GM21717 (cell line): Measurements from ENCODE around the gene PTGR3.

Experiments used
- ATAC-seq: cut with Tn5 transposase; IDR thresholded peaks from one replicate; pipeline ENCODE4 v1.9.1; 2021; ENCODE audit warnings: mild to moderate bottlenecking, moderate library complexity; ENCODE audit not compliant: unreplicated experiment

Gene PTGR3

DNA sequence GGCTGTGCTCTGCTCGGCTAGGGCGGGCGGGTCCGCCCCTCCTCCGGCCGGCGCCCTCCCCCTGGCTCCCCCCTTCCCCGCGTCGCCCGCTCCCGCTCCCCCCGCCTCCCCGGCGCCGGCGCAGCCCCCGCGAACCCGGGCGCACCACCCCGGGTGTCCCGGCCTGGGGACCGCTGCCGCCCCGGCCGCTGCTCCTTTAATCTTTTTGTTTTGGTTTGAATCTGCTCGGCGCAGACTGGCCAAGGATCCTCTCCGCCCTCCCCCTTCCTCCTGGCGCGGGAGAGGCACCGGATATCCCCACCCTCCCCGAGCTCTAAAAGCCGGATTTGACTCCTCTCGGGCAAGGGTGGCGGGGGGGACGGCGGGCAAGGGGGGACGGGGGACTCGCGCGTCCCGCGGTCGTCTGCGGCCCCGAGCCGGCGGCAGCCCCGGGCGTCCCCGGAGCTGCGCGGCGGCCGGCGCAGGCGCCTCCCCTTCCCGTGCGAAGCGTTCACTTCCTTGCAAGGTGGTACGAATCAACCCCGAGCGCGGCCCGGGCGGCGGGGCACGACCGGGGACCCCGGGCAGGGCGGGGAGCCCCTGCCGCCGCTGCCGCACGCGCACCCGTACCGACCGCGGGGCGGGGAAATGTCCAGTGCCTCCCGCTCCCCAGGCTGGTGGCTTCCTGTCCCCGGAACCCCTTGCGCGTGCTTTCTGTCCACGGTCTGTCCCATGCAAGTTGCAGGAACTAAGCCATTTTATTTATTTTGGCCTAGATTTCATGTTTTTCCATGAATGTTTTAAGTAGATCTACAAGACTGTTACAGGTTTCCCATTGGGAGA lies at the start of gene PTGR3:
Gene PTGR3, minus strand, starts transcription at position 11 of the 822 bp plus-strand sequence. CDS start 81 bp downstream, outside the sequence.
- peak; percentile 47 for ATAC-seq

GRCh38 chr18:75257605-75258004 lies 48.7 kb upstream of the PTGR3 start:
- no peak for ATAC-seq

GRCh38 chr18:75256376-75256775 lies 47.4 kb upstream of the PTGR3 start:
- no peak for ATAC-seq

- ATAC-seq, result no peak
Measured at GRCh38 chr18:75255094-75255493, 46.2 kb upstream of the PTGR3 start.

- ATAC-seq, result no peak
Measured at GRCh38 chr18:75253784-75254183, 44.8 kb upstream of the PTGR3 start.

DNA sequence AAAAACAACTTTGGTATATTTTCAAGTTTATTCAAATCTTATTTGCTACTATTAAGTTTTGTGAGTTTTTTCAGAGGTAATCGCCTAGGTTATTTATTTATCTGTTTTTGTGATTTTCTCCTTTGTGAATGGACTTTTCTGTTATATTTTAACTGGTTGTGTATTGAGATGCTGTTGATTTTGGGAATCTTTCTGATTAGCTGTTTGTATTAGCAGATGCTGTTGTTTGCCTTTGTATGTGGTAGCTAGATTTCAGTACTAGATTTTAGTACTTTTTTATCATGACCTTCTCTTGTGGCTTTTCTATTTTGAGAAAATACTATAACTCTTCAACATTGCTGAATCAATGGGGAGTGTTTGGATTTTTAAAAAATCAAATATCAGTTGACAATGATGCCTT lies 44.1 kb upstream of the PTGR3 start:
- no peak for ATAC-seq

DNA sequence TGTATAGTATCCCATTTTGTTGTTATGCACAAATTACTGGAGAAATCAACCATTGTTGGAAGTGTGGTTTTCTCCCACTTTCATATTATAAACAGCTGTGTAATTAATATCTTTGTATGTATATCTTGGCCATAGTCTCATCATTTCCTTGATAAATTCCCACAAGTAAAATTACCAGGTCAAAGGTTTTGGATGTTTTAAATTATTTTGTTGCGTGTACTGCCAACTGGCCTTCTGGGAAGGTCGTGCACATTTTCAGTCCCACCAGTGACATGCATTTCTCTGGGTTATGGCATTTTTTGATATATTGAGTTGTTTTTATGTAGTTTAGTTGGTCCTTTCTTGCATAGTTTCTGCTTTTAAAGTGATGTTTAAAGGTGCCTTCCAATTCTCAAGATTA lies 43.2 kb upstream of the PTGR3 start:
- ATAC-seq, result no peak

DNA sequence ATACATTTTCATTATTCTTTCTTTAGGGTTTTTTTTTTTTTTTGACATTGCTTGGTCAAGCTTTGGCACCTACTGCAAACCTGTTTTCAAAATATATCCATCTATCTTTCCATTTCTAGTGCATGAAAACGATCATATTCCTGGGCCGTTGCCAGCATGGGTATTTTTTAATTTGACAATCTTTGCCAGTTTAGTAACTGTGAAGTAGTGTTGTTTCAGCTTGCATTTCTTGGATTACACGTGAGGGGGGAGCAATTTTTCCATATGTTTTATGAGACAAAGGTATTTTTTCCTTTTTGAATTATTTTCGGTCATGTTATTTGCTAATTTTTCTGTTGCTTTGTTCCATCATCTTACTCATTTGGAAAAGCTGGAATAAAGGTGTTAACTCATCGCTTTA lies 42.5 kb upstream of the PTGR3 start:
- no peak for ATAC-seq

DNA sequence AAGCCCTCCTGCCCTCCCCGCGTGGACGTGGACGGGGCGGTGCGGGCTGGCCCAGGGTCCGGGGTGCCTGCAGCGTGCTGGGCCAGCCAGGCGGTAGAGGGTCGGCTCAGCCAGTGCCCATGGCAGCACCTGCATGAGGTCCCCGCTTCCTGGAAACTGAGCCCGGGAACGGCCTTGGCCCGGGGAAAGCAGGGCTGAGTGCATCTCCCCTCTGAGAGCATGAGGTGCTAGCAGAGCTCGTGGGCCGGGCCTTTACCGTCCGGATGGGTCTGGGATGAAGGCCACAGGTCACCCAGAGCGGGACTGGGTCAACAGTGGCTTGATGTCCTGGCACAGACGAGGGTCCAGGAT lies 41.5 kb upstream of the PTGR3 start:
- no peak for ATAC-seq

DNA sequence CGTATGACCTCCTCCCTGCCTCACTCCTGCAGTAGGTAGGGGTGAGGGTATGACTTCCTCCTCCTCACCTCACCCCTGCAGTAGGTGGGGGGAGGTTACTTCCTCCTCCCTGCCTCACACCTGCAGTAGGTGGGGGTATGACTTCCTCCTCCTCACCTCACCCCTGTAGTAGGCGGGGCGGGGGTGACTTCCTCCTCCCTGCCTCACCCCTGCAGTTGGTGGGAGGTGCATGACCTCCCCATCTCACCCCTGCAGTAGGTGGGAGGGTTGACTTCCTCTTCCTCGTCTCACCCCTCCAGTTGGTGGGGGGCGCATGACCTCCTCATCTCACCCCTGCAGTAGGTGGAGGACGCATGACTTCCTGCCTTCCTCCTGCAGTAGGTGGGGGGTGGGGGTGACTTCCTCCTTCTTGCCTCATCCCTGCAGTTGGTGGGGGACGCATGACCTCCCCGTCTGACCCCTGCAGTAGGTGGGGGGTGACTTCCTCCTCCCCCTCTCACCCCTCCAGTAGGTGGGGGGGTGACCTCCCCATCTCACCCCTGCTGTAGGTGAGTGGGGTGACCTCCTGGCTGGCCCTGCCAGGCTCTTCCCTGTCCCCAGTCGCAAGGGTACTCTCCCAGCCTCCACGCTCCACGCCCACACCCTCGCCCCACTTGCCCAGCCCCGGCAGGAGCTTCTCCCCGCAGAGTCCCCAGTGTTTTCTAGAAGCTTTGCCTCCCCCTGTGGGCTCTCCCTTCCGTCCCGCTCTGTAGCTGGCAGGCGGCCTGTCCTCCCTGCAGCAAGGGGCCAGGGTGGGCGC lies 40.9 kb upstream of the PTGR3 start:
- no peak for ATAC-seq

GRCh38 chr18:75249175-75249518 lies 40.2 kb upstream of the PTGR3 start:
- ATAC-seq, result no peak

DNA sequence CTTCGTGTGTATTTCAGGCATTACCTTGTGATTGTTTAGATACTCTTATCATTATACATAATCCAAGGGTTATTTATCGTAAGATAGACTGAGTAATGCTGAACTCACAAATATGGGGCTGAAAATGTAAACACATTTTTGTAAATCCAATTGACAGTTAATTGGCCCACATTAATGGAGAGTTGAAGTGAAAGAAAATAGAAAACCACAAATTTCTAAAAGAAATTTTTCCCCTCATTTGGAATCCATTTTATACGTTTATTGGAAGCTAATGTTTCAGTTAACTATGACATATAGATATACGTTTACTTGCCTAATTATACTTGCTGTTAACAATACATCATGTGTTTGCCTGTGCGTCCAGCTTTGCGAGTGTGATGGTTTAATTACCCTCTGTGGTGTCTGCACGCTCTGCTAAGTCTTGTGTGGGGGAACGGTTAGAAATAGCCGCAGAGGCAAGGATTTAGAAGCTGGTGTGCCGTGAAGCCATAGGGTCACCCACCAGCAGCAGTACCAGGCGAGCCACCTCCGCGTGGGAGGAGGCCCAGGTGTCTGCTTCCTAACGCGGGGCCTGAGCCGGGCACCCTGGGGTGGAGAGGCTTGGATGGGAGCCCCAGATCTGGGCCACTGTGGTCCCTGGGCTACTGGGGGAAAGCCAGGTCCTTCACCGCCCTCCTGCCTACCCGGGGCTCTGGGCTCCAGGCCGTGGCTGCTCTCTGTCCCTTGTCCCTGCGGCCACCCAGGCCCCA lies 39.7 kb upstream of the PTGR3 start:
- ATAC-seq, result no peak

DNA sequence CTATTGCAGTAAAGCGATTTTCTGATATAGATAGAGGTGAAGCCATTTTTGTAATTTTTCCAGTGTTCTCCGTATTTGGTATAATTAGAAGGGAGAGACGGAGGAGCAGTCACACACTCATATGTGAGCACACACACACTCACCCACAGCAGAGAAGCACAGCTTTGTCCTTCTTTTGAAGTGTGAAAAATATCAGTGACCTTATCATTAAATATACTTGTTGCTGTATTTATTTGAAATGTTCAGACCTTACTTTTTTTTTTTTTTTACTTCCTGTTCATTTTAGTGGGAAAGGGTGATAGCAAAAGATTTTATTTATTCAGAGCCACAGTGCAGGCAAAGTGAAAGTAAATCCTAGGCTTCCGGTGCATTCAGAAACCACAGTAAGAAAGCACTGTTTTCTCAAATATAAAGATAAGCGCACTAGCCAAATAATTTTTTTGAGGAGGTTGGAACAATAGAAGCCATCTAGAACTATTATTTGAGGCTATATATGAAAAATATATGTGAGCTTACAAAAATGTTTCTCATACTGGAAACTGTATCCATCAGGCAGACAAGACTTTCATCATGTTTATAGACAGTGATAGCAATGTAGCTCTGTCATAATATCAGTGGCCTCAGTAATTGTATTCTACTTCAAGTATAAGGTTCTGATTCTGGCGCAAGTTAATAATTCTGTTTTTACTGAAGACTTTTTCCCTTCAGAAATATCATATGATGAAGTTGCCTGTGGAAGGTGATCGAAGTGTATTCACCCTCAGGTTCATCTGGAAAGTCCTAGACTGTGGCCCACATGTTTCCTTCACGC lies 38.9 kb upstream of the PTGR3 start:
- no peak for ATAC-seq

- no peak for ATAC-seq
Measured at GRCh38 chr18:75246721-75247610, 38.0 kb upstream of the PTGR3 start.

DNA sequence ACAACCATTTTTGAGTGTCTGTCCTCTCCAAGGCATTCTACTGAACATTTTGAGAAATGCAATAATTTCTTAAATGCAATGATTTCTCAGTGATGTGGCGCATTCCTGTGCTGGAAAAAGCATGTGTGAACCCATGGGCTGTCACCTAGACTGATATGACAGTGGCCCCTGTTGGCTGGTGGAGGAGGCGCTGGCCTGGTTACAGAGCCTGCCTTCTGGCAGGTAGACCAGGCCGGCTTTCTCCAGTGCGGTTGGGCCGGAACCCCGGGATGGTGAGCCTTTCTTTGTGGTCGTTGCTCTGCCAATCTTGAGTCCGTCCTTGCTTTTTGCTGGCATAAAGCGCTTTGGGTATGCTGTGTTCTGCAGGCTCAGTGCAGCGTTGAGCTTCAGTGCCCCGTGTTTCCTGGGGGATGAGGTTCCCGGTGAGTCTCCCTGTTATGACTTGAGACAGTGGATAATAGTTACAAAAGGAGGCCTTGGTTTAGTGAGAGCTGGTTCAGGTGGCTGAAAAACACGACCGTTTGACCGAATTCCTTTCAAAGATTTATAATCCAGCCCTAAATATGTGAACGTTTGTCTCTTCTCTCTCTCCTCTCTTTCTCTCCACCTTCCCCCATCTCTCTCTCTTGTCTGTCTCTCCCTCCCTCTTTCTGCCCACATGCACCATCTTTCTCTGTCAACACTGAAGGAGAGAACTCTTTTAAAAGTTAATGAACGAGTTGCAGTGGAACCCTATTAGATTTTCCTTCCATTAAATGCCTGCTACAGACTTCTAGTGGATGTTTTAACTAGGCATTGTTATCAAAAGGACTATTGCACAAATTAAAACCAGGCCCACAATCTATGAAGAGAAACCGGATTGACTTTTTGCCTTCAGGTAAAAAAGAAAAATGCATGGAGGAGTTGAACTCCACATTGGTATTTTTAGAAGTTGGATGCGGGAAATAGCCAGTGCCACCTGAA lies 35.7 kb upstream of the PTGR3 start:
- no peak for ATAC-seq

- ATAC-seq, result no peak
Measured at GRCh38 chr18:75241705-75242104, 32.8 kb upstream of the PTGR3 start.

GRCh38 chr18:75240433-75240832 lies 31.5 kb upstream of the PTGR3 start:
- ATAC-seq, result no peak

- no peak for ATAC-seq
Measured at GRCh38 chr18:75238786-75239185, 29.8 kb upstream of the PTGR3 start.

- no peak for ATAC-seq
Measured at GRCh38 chr18:75238100-75238499, 29.2 kb upstream of the PTGR3 start.
